Lower lobe of right lung (tissue), 2 donors: ENCODE results near the gene INTS6. TPM values are rescaled to one million over a fixed set of nuclear protein-coding genes. Genes with fewer than 3 reads are reported as not detected.

Experiments
- ATAC-seq, 2 donors: fragments of 200-7000 bp; cut with Tn5 transposase; one replicate each; pipeline ENCODE4 v1.9.1; 2020 to 2022; ENCODE audit warnings: mild to moderate bottlenecking in 2 of 2, moderate library complexity in 2 of 2
- DNase-seq: peaks from one replicate; pipeline ENCODE4 v3.0.0-alpha.2; 2020
- H3K27ac ChIP-seq: fragments of 200-600 bp; one replicate; pipeline ENCODE4 v1.8.0; 2022
- H3K27me3 ChIP-seq: fragments of 200-600 bp; one replicate; pipeline ENCODE4 v1.8.0; 2022; ENCODE audit warnings: low read depth
- H3K36me3 ChIP-seq: fragments of 200-600 bp; one replicate; pipeline ENCODE4 v1.8.0; 2022; ENCODE audit warnings: mild to moderate bottlenecking
- H3K4me1 ChIP-seq: fragments of 200-600 bp; one replicate; pipeline ENCODE4 v1.8.0; 2022
- H3K4me3 ChIP-seq: fragments of 200-600 bp; one replicate; pipeline ENCODE4 v1.8.0; 2022; ENCODE audit warnings: mild to moderate bottlenecking
- H3K9me3 ChIP-seq: fragments of 200-600 bp; one replicate; pipeline ENCODE4 v1.8.0; 2022
- intact Hi-C: fragments of 100-400 bp; cut with DNase I; formaldehyde crosslinking; loops from one replicate; pipeline ENCODE4 v1.11.0; 2022
- total RNA-seq: library from RNA; stranded (reverse); fragmentation: NEBNext Ultra II Directional; extraction: Animal tissue kit (Norgen Biotek cat#: 25700); gene quantifications from one replicate; pipeline ENCODE4 v1.2.1, GENCODE V29; 2021
- TF ChIP-seq, protein P1 (sequence below): fragments of 200-600 bp; IDR thresholded peaks from one replicate; pipeline ENCODE4 v1.8.0; 2022; ENCODE audit warnings: antibody characterized with exemption, mild to moderate bottlenecking
- donor health status: DM: no; HTN: yes; CAD: no; lungs with severe emphysema.

Gene INTS6
- total RNA-seq, 1 donor from 2014 or later, result 29.5 TPM

DNA sequence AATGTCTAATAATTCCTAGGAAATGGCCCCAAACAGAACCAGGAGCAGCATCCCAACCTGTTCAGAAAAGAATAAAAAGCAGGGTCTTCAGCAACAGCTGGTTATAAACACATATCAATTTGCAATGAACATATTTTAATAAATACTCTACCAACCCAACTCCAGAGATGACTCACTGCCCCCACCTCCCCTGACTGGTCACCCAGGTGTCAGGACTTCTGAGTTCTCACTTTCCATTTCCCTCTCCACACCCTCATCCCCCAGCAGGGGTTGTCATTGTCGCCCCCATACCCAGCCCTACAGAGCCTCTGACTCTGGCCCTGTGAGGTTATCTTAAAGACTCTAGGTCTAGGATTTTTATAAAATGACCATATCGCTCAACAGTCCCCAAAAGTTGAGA is 106.4 kb downstream of the INTS6 start:
- no peak for DNase-seq
- Histone ChIP-seq H3K9me3 (no peaks in the 10 kb centered on the region), H3K4me3 (no peak overlapping the region), H3K36me3 (no peaks in the 10 kb centered on the region), H3K4me1 (no peaks in the 10 kb centered on the region), H3K27me3 (no peaks in the 10 kb centered on the region), H3K27ac (no peak overlapping the region)
- no peak for ATAC-seq
- TF ChIP-seq, protein P1, sequence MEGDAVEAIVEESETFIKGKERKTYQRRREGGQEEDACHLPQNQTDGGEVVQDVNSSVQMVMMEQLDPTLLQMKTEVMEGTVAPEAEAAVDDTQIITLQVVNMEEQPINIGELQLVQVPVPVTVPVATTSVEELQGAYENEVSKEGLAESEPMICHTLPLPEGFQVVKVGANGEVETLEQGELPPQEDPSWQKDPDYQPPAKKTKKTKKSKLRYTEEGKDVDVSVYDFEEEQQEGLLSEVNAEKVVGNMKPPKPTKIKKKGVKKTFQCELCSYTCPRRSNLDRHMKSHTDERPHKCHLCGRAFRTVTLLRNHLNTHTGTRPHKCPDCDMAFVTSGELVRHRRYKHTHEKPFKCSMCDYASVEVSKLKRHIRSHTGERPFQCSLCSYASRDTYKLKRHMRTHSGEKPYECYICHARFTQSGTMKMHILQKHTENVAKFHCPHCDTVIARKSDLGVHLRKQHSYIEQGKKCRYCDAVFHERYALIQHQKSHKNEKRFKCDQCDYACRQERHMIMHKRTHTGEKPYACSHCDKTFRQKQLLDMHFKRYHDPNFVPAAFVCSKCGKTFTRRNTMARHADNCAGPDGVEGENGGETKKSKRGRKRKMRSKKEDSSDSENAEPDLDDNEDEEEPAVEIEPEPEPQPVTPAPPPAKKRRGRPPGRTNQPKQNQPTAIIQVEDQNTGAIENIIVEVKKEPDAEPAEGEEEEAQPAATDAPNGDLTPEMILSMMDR, result no peak
- intact Hi-C loops, result no loop called here

DNA sequence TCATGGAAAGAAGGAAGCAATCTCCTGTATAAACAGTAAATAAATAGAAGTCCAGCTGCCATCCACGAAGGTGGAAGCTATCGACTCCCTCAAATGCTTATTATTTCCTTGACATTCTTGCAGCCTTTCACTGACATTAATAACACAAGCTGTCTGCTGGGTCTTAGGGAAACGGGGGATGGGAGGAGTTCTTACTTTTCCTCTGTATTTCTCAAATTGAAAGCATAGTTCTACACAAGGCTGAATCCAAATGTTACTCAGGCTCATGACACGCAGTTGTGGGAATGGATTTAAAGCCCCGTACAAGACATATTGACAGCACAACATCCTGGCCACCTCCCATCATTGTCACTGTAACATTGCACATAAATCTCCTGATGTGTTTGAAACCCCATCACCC is 109.4 kb downstream of the INTS6 start:
- H3K27me3 ChIP-seq, result no peaks in the 10 kb centered on the region
- H3K4me3 ChIP-seq, result no peak overlapping the region
- H3K4me1 ChIP-seq, result no peaks in the 10 kb centered on the region
- no peak for DNase-seq
- H3K27ac ChIP-seq, result no peak overlapping the region
- no peak for ATAC-seq
- TF ChIP-seq, protein P1, result no peak
- intact Hi-C loops, result no loop called here
- no peaks in the 10 kb centered on the region for H3K9me3 ChIP-seq
- H3K36me3 ChIP-seq, result no peaks in the 10 kb centered on the region

GRCh38 chr13:51342706-51343105 is 110.1 kb downstream of the INTS6 start:
- no peak overlapping the region for H3K4me3 ChIP-seq
- H3K27ac ChIP-seq, result no peak overlapping the region
- intact Hi-C loops, result no loop called here
- no peaks in the 10 kb centered on the region for H3K9me3 ChIP-seq
- no peaks in the 10 kb centered on the region for H3K36me3 ChIP-seq
- no peak for ATAC-seq
- H3K27me3 ChIP-seq, result no peaks in the 10 kb centered on the region
- no peaks in the 10 kb centered on the region for H3K4me1 ChIP-seq
- no peak for DNase-seq
- TF ChIP-seq, protein P1, result no peak

DNA sequence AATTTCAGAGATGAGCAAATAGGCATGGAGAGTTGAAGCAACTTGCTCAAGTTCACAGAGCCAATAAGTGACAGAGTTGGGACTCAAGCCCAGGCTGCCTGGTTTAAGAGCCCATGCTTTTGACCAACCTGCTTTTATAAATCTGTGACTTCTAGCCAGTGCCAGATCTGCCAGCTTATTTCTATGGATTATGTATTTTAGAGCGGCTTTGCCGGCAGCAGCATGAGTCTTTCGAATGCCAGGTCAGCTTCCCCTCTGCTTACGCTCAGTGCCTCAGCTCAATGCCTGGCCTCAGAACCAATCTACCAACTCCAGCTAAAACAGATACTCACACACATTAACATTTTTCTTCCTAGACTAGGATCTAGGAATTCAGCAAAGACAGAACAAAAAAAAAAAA is 111.0 kb downstream of the INTS6 start:
- Histone ChIP-seq H3K36me3 (no peaks in the 10 kb centered on the region), H3K27me3 (no peaks in the 10 kb centered on the region), H3K9me3 (no peaks in the 10 kb centered on the region), H3K4me1 (no peaks in the 10 kb centered on the region), H3K4me3 (no peak overlapping the region), H3K27ac (no peak overlapping the region)
- no peak for DNase-seq
- intact Hi-C loops, result no loop called here
- TF ChIP-seq, protein P1, result no peak
- ATAC-seq, result no peak

GRCh38 chr13:51341232-51341631 is 111.6 kb downstream of the INTS6 start:
- TF ChIP-seq, protein P1, result no peak
- no peaks in the 10 kb centered on the region for H3K4me1 ChIP-seq
- no peaks in the 10 kb centered on the region for H3K27me3 ChIP-seq
- DNase-seq, result no peak
- intact Hi-C loops, result no loop called here
- no peak overlapping the region for H3K4me3 ChIP-seq
- no peak overlapping the region for H3K27ac ChIP-seq
- no peak for ATAC-seq
- no peaks in the 10 kb centered on the region for H3K36me3 ChIP-seq
- H3K9me3 ChIP-seq, result no peaks in the 10 kb centered on the region
